Mucosa of gallbladder (tissue), 1 donor: ENCODE measurements around the gene CBLN4. TPM values are rescaled to one million over a fixed set of nuclear protein-coding genes. Genes with fewer than 3 reads are reported as not detected.

Source experiments
- total RNA-seq: library from RNA; stranded (reverse); gene quantifications from one replicate; pipeline ENCODE4 v1.2.1, GENCODE V29; 2021
- donor health status: DM: no; HTN: no; CAD: no.

CBLN4 gene
- total RNA-seq, 1 donor from 2014 or later, result not detected

Other genes starting within 250 kb of the CBLN4 start
- gene MC3R, start 243.2 kb upstream of the CBLN4 start, total RNA-seq, result not detected